MM.1S (cell line): ENCODE data around the gene FAN1.
"Not testable (repeated sequence)": the region's sequence is repeated elsewhere in the genome, so short reads cannot be mapped to it uniquely, and the experiment has no call there.

Experiments used
- CTCF ChIP-seq: fragments of 300-600 bp; sonication (generic); IDR thresholded peaks from 2 replicates; pipeline ENCODE4 v1.5.1; 2016; ENCODE audit warnings: antibody characterized with exemption, low read length, mixed read lengths
- EZH2 ChIP-seq: fragments of 300-600 bp; sonication (generic); optimal IDR thresholded peaks from 2 replicates; pipeline ENCODE3; 2017; ENCODE audit warnings: low read depth, mild to moderate bottlenecking, antibody characterized with exemption, low read length, mixed read lengths

GRCh38 chr15:30883666-30884065 is 20.0 kb upstream of the FAN1 start:
- not testable (repeated sequence) for TF ChIP-seq CTCF, EZH2
